Lower leg skin (tissue), 4 donors: ENCODE results near the gene LHFPL2. TPM values are rescaled to one million over a fixed set of nuclear protein-coding genes. Genes with fewer than 3 reads are reported as not detected.
A peak's percentile ranks its signal among the peaks of the same experiment; 100 is the strongest.

ENCODE experiments used
- DNase-seq, 2 donors: peaks; one replicate each; pipeline ENCODE4 v3.0.0-alpha.2; 2019; ENCODE audit warnings: low spot score in 2 of 2
- H3K4me3 ChIP-seq: fragments of 200-600 bp; sonication (generic); 2 replicates; pipeline ENCODE4 v1.5.1; 2017; ENCODE audit warnings: mild to moderate bottlenecking, low read depth; ENCODE audit not compliant: poor library complexity, severe bottlenecking
- CTCF ChIP-seq, 3 donors: fragments of 450-650 bp; IDR thresholded peaks; one replicate each; pipeline ENCODE4 v1.5.1; 2016; ENCODE audit warnings: antibody characterized with exemption in 3 of 3, mild to moderate bottlenecking in 3 of 3, moderate library complexity in 2 of 3
- POLR2A ChIP-seq, 2 donors: fragments of 450-650 bp; IDR thresholded peaks; one replicate each; pipeline ENCODE4 v1.6.1; 2016 to 2017; ENCODE audit warnings: antibody characterized with exemption in 2 of 2, mild to moderate bottlenecking in 1 of 2, moderate library complexity in 1 of 2
- WGBS, 2 donors: methylation state at CpG; one replicate each; pipeline ENCODE4 v1.1.5; 2018; 5-methylcytosine and 5-hydroxymethylcytosine counted together
- intact Hi-C: fragments of 100-400 bp; cut with DNase I; formaldehyde crosslinking; loops from one replicate; pipeline ENCODE4 v1.15.0; 2023; ENCODE audit warnings: low total_unique reads
- total RNA-seq, 4 donors: library from RNA; depleted of rRNA; stranded (reverse); fragments of >200 nt; gene quantifications; one replicate each; pipeline ENCODE4 v1.1.0, GENCODE V29; 2016

Gene LHFPL2
- total RNA-seq, 4 donors from 2014 or later = 7.3 to 11.1 (median 9.6) TPM

DNA sequence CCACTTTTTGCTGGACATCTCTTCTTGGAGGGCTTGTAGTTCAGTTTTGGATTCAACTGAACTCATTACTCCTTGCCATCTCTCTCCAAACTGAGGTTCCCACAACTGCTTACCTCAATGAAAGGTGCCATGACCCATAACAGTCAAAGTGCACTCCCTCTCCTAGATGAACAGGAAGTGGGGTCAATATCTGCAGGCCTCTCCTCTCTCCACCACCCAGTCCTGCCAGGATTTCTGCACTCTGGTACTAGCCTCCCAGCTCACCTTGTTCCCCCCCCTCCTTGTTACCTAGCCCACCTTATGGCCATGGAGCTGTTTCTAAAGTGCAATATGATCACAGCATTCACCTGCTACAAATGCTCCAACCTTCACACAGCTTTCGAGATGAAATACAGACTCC is 5.9 kb downstream of the LHFPL2 start:
- TF ChIP-seq CTCF (IDR thresholded peaks at IDR 0.05) (no peak), POLR2A (IDR thresholded peaks at IDR 0.05) (no peak)
- no peak overlapping the region for H3K4me3 ChIP-seq
- 100% methylated on average over 1 of the region's 1 CpG for WGBS, 2 donors
- peak in 1 of 2 donors; percentile 53 for DNase-seq
- intact Hi-C loops = no loop called here

DNA sequence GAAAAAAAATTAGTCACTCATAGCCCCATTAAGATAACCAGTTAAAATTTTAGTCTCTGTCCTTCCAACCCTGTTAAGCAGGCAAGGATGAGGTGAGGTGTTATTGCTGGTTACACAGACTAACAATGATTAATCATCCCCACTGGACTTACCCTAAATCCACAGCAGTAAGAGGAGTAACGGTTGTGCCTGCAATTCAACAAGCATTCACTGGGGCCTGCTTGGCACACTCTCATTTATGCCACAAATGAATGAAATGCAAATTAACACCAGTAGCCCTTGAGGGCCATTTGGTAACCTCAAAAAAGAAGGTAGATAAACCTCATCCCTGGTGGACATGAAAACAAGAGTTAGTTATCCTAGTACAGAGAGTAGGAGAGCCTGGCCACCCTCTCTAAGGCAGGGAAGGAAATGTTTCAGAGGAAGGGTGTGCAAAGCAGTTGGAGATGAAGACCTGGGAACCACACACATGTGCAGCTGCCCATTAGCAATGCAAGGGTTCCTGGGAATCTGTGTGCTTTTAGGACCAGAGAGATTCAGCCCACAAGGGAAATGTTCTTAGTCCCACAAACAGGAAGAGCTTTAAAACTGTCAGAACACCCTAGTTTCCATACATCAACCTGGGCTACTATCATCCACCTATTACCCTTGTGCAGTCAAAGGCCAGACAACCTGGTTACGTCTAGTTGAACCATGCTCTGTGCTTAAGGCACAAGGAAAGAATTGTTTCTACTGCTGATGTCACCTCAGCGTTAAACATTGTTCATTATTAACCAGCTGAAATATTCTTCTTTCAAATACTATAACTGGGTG is 7.7 kb downstream of the LHFPL2 start:
- intact Hi-C loops = no loop called here
- H3K4me3 ChIP-seq = no peak overlapping the region
- whole genome bisulfite sequencing, 2 donors = 68 to 77% methylated on average over 3 of the region's 3 CpGs
- no peak for DNase-seq
- TF ChIP-seq POLR2A (IDR thresholded peaks at IDR 0.05) = no peak
- TF ChIP-seq CTCF (IDR thresholded peaks at IDR 0.05) = no peak

DNA sequence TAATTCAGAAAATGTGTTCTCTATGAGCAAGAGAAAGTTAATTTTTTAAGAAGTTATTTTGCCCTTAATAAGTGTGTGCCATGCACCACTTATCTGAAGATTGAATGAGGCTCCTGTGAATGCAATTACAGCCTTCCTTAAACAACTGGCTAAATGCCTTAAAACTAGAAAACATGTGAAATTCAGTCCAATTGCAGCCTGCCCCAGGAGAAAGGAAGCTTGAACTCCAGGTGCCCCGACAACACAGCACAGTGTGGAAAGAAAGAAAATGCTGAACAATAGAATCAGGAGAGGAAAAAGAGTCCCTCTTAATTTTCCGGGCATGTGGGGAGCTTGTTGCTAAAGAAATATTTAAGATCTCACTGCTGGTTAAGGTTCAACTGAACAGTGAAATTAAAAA is 8.8 kb downstream of the LHFPL2 start:
- 51 to 71% methylated on average over 2 of the region's 2 CpGs for WGBS, 2 donors
- no peak overlapping the region for H3K4me3 ChIP-seq
- intact Hi-C loops = no loop called here
- no peak for TF ChIP-seq POLR2A (IDR thresholded peaks at IDR 0.05)
- no peak for TF ChIP-seq CTCF (IDR thresholded peaks at IDR 0.05)
- DNase-seq = no peak

DNA sequence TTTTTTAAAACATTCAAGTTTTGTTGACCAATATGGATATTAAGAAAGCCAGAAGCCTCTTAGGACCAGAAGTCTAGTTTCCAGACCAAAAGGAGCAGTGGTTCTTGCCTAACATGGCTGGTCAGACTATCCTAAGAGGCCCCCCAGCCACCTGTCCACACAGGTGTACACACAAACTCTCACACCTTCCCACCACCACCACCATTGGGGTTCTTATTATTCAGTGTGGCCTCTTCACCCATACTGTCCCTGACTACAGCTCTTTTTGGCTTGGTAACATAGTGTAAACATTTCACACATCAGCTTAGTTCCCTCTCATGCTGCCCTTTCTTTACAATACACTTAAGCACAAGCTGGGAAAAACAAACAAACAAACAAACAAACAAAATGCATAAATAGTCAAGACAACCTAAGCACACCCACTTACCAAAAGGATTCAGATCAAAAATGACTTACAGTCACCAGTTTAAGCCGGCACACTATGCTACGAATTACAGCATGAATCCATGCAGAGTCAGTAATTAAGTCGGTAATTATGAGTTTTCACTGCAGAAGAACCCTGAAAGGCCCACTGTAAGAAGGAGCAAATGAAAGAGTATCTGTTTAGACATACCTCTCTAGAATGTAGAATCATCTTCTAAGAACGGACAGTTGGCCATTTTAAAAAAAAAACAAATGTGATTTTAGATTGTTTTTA is 9.5 kb downstream of the LHFPL2 start:
- H3K4me3 ChIP-seq = no peak overlapping the region
- DNase-seq = no peak
- WGBS, 2 donors = 66 to 70% methylated on average over 4 of the region's 4 CpGs
- TF ChIP-seq POLR2A (IDR thresholded peaks at IDR 0.05) = no peak
- TF ChIP-seq CTCF (IDR thresholded peaks at IDR 0.05) = no peak
- intact Hi-C loops = no loop called here

DNA sequence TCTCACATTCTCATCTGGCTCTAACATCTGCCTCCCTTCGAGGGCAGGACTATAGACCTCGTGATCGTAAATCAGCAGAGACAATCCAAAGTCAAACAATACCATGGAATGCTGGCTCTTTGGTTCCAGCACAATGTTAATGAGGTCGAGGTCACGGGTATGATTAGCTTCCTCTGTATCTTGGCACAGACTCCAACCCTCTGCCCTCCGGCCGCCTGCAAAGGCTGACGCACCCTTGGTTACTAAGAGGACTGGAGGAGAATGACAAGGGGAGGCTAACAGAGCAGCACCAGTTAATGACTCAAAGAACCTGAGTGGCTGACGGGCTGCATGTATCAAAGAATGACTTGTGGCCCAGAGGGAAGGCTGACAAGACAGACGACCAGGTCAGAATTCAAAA is 10.1 kb downstream of the LHFPL2 start:
- TF ChIP-seq POLR2A (IDR thresholded peaks at IDR 0.05) (no peak), CTCF (IDR thresholded peaks at IDR 0.05) (no peak)
- intact Hi-C loops = no loop called here
- no peak overlapping the region for H3K4me3 ChIP-seq
- WGBS, 2 donors = 35 to 45% methylated on average over 10 of the region's 10 CpGs
- DNase-seq = peak; percentile 62 to 90
